OCI-LY1 (cell line): ENCODE measurements around the gene CLEC4F.

Experiments used
- H2AFZ ChIP-seq: fragments of 200-600 bp; sonication (generic), shearing (Covaris generic); 2 replicates; pipeline ENCODE4 v1.6.0; 2014; ENCODE audit warnings: antibody characterized with exemption, mild to moderate bottlenecking, low read length
- H3F3A ChIP-seq: fragments of 200-600 bp; sonication (generic), shearing (Covaris generic); 2 replicates; pipeline ENCODE4 v1.6.0; 2014; ENCODE audit warnings: mild to moderate bottlenecking, antibody characterized with exemption, low read length, moderate library complexity; ENCODE audit not compliant: insufficient read depth
- H3K27ac ChIP-seq: fragments of 200-600 bp; sonication (generic); 2 replicates; pipeline ENCODE4 v1.5.1; 2014; ENCODE audit warnings: low read length, mixed run types, mild to moderate bottlenecking, low read depth; ENCODE audit not compliant: poor library complexity, severe bottlenecking
- H3K27me3 ChIP-seq: fragments of 200-600 bp; sonication (generic); 2 replicates; pipeline ENCODE4 v1.6.0; 2014; ENCODE audit warnings: antibody characterized with exemption, mild to moderate bottlenecking, low read length, moderate library complexity; ENCODE audit not compliant: insufficient read depth
- H3K36me3 ChIP-seq: fragments of 200-600 bp; sonication (generic); 2 replicates; pipeline ENCODE4 v1.6.1; 2014; ENCODE audit warnings: mild to moderate bottlenecking, antibody characterized with exemption, low read length, moderate library complexity, mixed read lengths; ENCODE audit not compliant: insufficient read depth
- H3K4me1 ChIP-seq: fragments of 200-600 bp; sonication (generic); 2 replicates; pipeline ENCODE4 v1.5.1; 2014; ENCODE audit warnings: mild to moderate bottlenecking, low read length, moderate library complexity; ENCODE audit not compliant: insufficient read depth, severe bottlenecking
- H3K4me2 ChIP-seq: fragments of 200-600 bp; sonication (generic), shearing (Covaris generic); 2 replicates; pipeline ENCODE4 v1.6.1; 2014; ENCODE audit warnings: low read length
- H3K4me3 ChIP-seq: fragments of 200-600 bp; sonication (generic); 2 replicates; pipeline ENCODE4 v1.5.1; 2014; ENCODE audit warnings: low read length, low read depth, mild to moderate bottlenecking, mixed read lengths; ENCODE audit not compliant: poor library complexity, severe bottlenecking
- H3K79me2 ChIP-seq: fragments of 200-600 bp; shearing (Covaris generic); 2 replicates; pipeline ENCODE4 v1.6.1; 2016; ENCODE audit warnings: mixed run types, low read length, mixed read lengths; ENCODE audit not compliant: insufficient read depth
- H3K9ac ChIP-seq: fragments of 200-600 bp; sonication (generic), shearing (Covaris generic); 2 replicates; pipeline ENCODE4 v1.6.1; 2014; ENCODE audit warnings: mild to moderate bottlenecking, low read length, mixed read lengths
- H3K9me2 ChIP-seq: fragments of 200-600 bp; sonication (generic), shearing (Covaris generic); 2 replicates; pipeline ENCODE4 v1.6.1; 2014; ENCODE audit warnings: low read depth, mild to moderate bottlenecking, low read length, mixed read lengths
- H3K9me3 ChIP-seq: fragments of 200-600 bp; shearing (Covaris generic); 2 replicates; pipeline ENCODE4 v1.6.1; 2014; ENCODE audit warnings: low read length, mixed read lengths
- H4K20me1 ChIP-seq: fragments of 200-600 bp; sonication (generic), shearing (Covaris generic); 2 replicates; pipeline ENCODE4 v1.6.0; 2016; ENCODE audit warnings: mild to moderate bottlenecking, low read length; ENCODE audit not compliant: insufficient read depth
- EZH2 ChIP-seq: fragments of 200-600 bp; sonication (generic), shearing (Covaris generic); IDR thresholded peaks from 2 replicates; pipeline ENCODE4 v1.8.0; 2017; ENCODE audit warnings: borderline replicate concordance, mixed run types, mild to moderate bottlenecking, antibody characterized with exemption, low read length, moderate library complexity, mixed read lengths
- TF ChIP-seq, protein P1 (sequence below): fragments of 200-600 bp; sonication (generic), shearing (Covaris generic); IDR thresholded peaks from 2 replicates; pipeline ENCODE4 v1.5.1; 2017; ENCODE audit warnings: mild to moderate bottlenecking, antibody characterized with exemption, low read length, moderate library complexity, mixed read lengths

The CLEC4F gene

GRCh38 chr2:70765507-70765906 is 54.9 kb downstream of the CLEC4F start:
- Histone ChIP-seq H3K9ac (no peak overlapping the region), H3K27me3 (no peaks in the 10 kb centered on the region; the same call in 1 of the 2 replicates)
- TF ChIP-seq, protein P1, sequence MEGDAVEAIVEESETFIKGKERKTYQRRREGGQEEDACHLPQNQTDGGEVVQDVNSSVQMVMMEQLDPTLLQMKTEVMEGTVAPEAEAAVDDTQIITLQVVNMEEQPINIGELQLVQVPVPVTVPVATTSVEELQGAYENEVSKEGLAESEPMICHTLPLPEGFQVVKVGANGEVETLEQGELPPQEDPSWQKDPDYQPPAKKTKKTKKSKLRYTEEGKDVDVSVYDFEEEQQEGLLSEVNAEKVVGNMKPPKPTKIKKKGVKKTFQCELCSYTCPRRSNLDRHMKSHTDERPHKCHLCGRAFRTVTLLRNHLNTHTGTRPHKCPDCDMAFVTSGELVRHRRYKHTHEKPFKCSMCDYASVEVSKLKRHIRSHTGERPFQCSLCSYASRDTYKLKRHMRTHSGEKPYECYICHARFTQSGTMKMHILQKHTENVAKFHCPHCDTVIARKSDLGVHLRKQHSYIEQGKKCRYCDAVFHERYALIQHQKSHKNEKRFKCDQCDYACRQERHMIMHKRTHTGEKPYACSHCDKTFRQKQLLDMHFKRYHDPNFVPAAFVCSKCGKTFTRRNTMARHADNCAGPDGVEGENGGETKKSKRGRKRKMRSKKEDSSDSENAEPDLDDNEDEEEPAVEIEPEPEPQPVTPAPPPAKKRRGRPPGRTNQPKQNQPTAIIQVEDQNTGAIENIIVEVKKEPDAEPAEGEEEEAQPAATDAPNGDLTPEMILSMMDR = no peak
- no peak for TF ChIP-seq EZH2

DNA sequence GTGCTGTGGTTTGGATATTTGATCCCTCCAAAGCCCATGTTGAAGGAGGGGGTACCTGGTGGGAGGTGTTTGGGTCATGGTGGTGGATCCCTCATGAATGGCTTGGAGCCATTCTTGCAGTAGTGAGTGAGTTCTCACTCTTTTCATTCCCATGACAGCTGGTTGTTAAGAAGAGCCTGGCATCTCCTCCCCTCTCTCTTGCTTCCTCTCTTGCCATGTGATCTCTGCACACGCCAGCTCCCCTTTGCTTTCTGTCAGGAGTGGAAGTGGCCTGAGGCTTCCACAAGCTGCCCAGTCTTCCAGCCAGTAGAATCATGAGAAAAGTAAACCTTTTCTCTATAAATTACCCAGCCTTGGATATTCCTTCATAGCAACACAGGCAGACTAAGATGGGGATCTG is 61.0 kb downstream of the CLEC4F start:
- Histone ChIP-seq H2AFZ (no peak overlapping the region), H3K9me2 (no peaks in the 10 kb centered on the region), H3K79me2 (no peaks in the 10 kb centered on the region), H3K4me3 (no peak overlapping the region), H3K4me1 (no peaks in the 10 kb centered on the region), H4K20me1 (no peaks in the 10 kb centered on the region), H3F3A (no peaks in the 10 kb centered on the region), H3K27ac (no peak overlapping the region), H3K36me3 (no peaks in the 10 kb centered on the region), H3K27me3 (no peaks in the 10 kb centered on the region), H3K4me2 (no peak overlapping the region), H3K9ac (no peak overlapping the region), H3K9me3 (no peaks in the 10 kb centered on the region)
- TF ChIP-seq, protein P1 = no peak
- no peak for TF ChIP-seq EZH2

More at GRCh38 chr2:70765507-70765906, 54.9 kb downstream of the CLEC4F start:
- Histone ChIP-seq H3K9me3 (no peaks in the 10 kb centered on the region), H3K9me2 (no peaks in the 10 kb centered on the region), H3K4me1 (no peaks in the 10 kb centered on the region), H3K4me2 (no peak overlapping the region), H3F3A (no peaks in the 10 kb centered on the region), H2AFZ (no peak overlapping the region), H3K36me3 (no peaks in the 10 kb centered on the region), H3K79me2 (no peaks in the 10 kb centered on the region), H3K27ac (no peak overlapping the region), H3K4me3 (no peak overlapping the region), H4K20me1 (no peaks in the 10 kb centered on the region)
